Epithelial cell of esophagus (primary cell): ENCODE measurements around the gene CEP152.
"Not testable (repeated sequence)": the region's sequence is repeated elsewhere in the genome, so short reads cannot be mapped to it uniquely, and the experiment has no call there.

Source experiments
- DNase-seq: peaks from one replicate; pipeline ENCODE4 v3.0.0; 2010; ENCODE audit warnings: low read depth
- H3K4me3 ChIP-seq: 2 replicates; pipeline ENCODE4 v1.5.1; 2011; ENCODE audit warnings: mild to moderate bottlenecking, low read length, control low read depth
- TF ChIP-seq, protein P1 (sequence below): IDR thresholded peaks from 2 replicates; pipeline ENCODE4 v1.5.1; 2011; ENCODE audit warnings: low read depth, mild to moderate bottlenecking, low read length, control low read depth, inconsistent platforms; ENCODE audit not compliant: insufficient read depth; ENCODE audit errors: missing control alignments

The CEP152 gene, protein sequence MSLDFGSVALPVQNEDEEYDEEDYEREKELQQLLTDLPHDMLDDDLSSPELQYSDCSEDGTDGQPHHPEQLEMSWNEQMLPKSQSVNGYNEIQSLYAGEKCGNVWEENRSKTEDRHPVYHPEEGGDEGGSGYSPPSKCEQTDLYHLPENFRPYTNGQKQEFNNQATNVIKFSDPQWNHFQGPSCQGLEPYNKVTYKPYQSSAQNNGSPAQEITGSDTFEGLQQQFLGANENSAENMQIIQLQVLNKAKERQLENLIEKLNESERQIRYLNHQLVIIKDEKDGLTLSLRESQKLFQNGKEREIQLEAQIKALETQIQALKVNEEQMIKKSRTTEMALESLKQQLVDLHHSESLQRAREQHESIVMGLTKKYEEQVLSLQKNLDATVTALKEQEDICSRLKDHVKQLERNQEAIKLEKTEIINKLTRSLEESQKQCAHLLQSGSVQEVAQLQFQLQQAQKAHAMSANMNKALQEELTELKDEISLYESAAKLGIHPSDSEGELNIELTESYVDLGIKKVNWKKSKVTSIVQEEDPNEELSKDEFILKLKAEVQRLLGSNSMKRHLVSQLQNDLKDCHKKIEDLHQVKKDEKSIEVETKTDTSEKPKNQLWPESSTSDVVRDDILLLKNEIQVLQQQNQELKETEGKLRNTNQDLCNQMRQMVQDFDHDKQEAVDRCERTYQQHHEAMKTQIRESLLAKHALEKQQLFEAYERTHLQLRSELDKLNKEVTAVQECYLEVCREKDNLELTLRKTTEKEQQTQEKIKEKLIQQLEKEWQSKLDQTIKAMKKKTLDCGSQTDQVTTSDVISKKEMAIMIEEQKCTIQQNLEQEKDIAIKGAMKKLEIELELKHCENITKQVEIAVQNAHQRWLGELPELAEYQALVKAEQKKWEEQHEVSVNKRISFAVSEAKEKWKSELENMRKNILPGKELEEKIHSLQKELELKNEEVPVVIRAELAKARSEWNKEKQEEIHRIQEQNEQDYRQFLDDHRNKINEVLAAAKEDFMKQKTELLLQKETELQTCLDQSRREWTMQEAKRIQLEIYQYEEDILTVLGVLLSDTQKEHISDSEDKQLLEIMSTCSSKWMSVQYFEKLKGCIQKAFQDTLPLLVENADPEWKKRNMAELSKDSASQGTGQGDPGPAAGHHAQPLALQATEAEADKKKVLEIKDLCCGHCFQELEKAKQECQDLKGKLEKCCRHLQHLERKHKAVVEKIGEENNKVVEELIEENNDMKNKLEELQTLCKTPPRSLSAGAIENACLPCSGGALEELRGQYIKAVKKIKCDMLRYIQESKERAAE (N-terminal part only)

GRCh38 chr15:48810414-48811324, at the start of gene CEP152:
Gene CEP152, minus strand, starts transcription at chr15:48811069. Its CDS starts 5,420 bp downstream, at chr15:48805649.
- TF ChIP-seq, protein P1, sequence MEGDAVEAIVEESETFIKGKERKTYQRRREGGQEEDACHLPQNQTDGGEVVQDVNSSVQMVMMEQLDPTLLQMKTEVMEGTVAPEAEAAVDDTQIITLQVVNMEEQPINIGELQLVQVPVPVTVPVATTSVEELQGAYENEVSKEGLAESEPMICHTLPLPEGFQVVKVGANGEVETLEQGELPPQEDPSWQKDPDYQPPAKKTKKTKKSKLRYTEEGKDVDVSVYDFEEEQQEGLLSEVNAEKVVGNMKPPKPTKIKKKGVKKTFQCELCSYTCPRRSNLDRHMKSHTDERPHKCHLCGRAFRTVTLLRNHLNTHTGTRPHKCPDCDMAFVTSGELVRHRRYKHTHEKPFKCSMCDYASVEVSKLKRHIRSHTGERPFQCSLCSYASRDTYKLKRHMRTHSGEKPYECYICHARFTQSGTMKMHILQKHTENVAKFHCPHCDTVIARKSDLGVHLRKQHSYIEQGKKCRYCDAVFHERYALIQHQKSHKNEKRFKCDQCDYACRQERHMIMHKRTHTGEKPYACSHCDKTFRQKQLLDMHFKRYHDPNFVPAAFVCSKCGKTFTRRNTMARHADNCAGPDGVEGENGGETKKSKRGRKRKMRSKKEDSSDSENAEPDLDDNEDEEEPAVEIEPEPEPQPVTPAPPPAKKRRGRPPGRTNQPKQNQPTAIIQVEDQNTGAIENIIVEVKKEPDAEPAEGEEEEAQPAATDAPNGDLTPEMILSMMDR: no peak
- H3K4me3 ChIP-seq: peak within 1 kb of the TSS; percentile 96
- peak; percentile 100 for DNase-seq

DNA sequence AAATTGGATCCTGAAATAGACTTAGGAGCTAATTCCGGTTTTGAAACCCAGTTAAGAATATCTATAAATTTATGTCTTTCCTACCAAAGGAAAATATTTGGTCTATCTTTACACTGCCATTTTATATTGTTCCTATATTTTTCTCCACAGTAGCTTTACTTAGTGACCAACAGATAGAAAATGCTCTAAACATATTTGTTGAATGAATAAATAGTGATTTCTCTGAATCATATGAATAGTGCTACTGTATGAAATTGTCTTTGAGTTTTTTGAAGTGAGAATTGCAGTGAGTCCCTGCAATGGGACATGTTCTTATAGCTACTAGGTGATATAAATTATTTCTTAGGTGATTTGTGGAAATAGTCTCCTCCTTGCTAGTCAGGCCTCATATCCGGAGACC, 48.6 kb upstream of the CEP152 start:
- H3K4me3 ChIP-seq: no peak overlapping the region
- TF ChIP-seq, protein P1: no peak
- no peak for DNase-seq

GRCh38 chr15:48858401-48858800, 47.5 kb upstream of the CEP152 start:
- TF ChIP-seq, protein P1: no peak
- no peak overlapping the region for H3K4me3 ChIP-seq
- DNase-seq: peak; percentile 56

DNA sequence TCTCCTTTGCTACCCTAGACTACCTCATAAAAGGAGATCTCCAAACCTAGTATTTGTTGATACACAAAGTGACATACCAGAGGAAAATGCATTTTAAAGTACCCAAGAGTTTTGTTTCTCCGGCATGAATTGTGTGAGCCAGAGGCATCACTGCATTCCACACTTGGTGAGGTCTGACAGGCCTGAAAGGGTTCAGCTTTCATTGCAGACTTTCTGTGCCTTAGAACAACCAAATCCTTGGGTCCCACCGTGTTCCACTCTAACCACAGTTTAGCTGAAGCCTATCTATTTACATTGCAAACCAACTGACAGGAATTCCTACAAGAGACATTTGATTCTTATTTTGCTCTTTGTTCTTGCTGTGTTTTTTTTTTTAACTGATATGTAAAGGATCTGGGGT, 46.1 kb upstream of the CEP152 start:
- no peak overlapping the region for H3K4me3 ChIP-seq
- TF ChIP-seq, protein P1: no peak
- no peak for DNase-seq

GRCh38 chr15:48855501-48856440, 44.9 kb upstream of the CEP152 start:
- TF ChIP-seq, protein P1: peak; percentile 66
- DNase-seq: peak; percentile 48
- no peak overlapping the region for H3K4me3 ChIP-seq

DNA sequence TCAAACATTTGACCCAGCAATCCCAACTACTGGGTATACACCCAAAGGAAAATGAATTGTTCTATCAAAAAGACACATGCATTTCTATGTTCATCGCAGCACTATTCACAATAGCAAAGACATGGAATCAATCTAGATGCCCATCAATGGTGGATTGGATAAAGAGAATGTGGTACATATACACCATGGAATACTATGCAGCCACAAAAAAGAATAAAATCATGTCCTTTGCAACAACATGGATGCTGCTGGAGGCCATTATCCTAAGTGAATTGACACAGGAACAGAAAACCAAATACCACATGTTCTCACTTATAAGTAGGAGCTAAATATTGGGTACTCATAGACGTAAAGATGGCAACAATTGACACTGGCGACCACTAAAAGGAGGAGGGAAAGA, 43.6 kb upstream of the CEP152 start:
- H3K4me3 ChIP-seq, DNase-seq: not testable (repeated sequence)
